GM18870 (cell line): ENCODE data around the gene ATG4B.

Experiments
- ATAC-seq: cut with Tn5 transposase; IDR thresholded peaks from one replicate; pipeline ENCODE4 v1.9.1; 2021; ENCODE audit warnings: moderate library complexity; ENCODE audit not compliant: unreplicated experiment

Gene ATG4B

DNA sequence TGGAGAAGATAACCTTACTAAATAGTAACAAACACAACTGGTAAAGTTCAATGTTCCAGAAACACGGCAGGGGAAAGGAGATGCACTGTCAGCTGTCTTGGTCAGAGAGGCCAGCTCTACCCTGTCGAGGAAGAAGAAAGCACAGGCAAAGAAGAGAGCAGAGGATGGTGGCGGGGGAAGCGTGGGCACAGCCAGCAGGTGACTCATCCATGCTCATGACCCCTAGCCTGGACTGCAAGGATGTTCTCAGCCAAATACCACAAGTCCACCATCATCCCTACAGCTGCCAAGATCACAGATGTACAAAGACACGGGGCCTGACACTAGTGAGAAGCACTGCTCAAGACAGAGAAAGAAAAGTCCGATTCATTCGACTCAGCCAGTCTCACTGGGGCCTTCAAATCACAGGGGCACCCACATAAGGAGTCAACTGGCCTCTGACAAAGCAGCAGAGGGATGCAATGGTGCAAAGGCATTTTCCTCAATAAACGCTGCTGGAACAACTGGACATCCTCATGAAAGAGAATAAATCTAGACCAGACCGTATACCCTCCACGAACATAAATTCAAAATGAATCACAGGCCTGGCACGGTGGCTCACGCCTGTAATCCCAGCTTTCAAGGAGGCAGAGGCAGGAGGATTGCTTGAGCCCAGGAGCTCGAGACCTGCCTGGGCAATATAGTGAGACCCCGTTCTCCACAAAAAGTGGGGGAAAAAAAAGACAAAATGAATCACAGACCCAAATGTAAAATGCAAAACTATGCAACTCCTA lies 43.5 kb downstream of the ATG4B start:
- no peak for ATAC-seq

DNA sequence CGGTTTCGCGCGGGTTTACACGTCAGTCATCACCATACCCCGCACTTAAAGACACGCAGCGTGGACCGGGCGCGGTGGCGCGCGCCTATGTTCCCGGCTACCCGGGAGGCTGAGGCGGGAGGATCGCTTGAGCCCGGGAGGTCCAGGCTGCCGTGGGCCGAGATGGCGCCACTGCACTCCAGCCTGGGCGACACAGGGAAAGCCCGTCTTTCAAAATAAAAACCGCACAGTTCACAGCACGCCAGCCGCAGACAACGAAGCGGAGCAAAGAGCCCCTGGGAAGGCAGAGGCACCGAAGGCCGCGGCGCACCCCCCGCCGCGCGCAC lies 48.8 kb downstream of the ATG4B start:
- ATAC-seq, result peak; percentile 19

DNA sequence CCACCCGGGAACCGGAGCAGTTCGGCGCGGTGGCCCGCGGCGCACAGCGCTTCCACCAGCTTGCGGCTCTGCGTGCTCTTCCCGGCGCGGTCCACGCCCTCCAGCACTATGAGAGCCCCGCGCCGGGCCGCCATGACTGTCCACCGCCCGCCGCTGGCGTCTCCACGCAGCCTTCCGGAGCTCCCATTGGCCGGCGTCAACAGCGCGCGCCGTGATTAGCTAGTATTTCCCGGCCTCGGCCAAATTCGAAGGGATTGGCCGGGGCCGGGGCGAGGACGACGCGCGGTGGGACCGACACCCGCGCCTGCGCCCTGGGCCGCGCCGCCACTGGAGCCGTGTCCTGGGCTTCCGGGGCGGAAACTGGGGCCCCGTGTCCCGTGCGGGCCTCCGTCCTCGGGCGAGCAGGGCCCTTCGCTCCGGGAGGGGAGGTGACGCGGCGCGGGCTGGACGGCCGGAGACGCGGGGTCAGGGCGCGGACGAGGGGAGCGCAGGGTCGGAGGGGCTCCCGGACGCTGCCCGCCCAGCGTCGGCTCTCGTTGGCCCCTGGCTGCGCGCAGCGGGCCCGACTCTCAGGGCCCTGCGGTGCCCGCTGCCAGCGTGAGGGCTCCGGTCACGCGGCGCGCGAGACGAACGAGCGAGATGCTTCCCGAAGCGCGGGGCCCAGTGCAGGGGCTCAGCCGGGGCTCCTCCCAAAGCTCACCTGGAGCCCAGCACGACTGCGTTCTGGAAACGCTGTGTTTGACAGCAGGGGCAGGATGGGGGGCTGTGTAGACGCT lies 49.3 kb downstream of the ATG4B start, which contains the start of gene DTYMK:
Gene DTYMK, minus strand, starts transcription at position 166 of the 776 bp plus-strand sequence. Its CDS starts 32 bp downstream, at position 134.
- ATAC-seq, result peak; percentile 86

DNA sequence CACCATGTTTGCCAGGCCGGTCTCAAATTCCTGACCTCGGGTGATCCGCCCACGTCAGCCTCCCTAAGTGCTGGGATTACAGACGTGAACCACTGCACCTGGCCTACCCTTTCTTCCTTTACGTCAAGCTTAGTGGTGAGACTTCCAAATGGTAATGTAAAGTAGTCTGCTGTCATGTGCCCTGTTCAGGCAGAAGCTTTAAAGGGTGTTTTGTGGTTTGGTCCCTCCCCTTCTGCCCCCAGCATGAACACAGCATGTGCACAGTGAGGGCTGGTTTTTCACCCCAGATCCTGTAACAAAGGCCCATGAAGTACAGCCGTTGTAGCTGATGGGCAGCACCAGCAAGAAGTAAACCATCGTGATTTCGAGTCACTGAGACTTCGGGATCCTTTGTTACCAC lies 51.8 kb downstream of the ATG4B start:
- ATAC-seq, result no peak

DNA sequence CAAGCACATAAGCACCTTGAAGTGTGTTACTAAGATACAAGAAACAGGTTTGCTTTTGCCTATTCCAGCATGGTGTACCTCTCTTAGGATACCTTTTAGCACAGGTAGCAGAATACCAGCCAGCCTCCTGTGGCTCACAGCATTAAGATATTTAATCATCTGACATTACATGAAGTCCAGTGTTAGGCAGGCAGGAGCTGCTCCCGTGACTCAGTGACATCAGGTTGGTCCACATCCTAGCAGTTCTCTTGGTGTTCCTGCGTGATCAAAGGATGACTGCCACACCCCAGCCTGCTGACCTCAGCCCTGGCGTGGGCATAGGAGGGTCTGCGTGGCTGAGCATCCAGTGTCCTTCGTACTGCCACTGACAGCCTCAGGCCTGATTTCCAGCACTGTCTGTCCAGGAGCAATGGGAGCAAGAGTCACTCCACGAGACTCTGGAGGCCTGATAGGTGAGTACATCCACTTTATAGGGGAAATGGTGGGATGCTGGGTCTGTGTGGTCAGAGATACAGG lies 52.8 kb downstream of the ATG4B start:
- ATAC-seq, result no peak

DNA sequence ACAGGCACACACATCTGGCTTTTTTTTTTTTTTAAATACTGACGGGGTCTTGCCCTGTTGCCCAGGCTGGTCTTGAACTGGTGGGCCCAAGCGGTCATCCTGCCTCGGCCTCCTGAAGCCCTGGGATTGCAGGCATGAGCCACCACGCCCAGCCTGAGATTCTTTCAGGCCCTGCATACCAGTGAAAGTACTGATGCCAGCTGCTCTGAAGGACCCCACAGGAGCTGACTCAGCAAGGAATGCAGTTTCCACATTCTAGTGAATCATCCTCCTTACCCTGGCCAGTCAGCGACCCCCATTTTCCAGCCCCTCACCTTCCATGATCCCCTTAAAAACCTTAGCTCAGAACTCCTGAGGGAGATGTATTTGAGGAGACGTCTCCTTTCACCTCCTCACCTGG lies 55.0 kb downstream of the ATG4B start:
- no peak for ATAC-seq

DNA sequence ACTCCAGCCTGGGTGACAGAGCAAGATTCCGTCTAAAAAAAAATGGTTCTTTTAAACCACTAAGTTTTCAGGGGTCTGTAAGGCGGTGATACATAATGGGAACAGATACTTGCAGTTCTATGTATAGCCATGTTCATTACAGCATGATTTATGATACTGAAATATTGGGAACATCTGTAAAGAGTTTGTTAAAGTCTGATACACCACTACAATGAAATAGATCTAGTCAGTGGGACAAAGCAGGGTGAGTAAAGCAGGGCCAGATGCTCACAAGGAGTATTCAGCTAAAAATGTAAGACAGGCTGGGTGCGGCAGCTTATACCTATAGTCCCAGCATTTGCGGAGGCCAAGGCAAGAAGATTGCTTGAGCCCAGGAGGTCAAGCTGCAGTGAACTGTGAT lies 58.2 kb downstream of the ATG4B start:
- no peak for ATAC-seq

DNA sequence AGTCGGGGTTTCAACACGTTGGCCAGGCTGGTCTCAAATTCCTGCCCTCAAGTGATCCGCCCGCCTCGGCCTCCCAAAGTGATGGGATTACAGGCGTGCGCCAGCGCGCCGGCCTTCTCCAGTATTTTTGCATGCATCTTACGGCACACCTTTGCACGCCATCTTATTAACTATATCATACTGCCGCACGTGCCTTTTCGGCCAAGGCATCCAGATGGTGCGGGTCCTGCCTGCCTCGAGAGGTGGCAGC lies 63.6 kb downstream of the ATG4B start:
- no peak for ATAC-seq

DNA sequence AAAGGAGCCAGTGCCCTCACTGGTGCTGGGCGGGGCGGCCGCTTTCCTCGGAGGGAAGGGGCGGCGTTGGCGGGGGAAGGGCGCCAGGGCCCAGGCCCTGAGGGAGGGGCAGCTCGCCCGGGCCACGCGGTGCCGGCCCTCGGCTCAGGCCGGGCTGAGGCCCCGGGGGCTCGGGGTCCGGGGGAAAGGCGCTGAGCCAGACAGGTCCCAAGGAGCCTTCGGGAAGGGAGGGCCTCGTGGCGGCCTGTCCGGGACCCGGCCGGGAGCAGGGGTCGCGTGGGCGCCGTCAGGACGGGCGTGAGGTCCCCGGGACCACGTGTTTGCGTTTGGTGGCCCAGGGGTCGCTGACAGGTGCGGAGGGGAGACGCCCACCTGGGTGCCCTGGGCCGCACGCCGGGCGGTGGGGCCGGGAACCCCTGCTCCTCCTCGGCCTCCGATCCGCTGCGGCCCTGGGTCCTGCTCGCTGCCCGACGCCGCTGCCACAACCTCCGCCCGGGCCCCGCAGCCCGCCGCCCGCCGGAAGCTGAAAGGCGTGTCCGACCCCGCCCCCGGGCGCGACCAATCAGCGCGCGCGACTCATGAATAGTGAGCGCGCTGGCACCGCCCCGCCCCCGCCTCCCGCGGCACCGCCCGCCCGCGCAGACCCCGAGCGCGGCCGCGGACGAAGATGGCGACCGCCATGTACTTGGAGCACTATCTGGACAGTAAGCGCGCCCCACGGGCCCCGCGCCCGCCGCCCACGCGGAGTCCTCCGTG lies 64.1 kb downstream of the ATG4B start, which contains the start of gene ING5:
Gene ING5, plus strand, starts transcription at position 641 of the 756 bp plus-strand sequence. Its CDS starts 27 bp downstream, at position 668.
- ATAC-seq, result no peak

DNA sequence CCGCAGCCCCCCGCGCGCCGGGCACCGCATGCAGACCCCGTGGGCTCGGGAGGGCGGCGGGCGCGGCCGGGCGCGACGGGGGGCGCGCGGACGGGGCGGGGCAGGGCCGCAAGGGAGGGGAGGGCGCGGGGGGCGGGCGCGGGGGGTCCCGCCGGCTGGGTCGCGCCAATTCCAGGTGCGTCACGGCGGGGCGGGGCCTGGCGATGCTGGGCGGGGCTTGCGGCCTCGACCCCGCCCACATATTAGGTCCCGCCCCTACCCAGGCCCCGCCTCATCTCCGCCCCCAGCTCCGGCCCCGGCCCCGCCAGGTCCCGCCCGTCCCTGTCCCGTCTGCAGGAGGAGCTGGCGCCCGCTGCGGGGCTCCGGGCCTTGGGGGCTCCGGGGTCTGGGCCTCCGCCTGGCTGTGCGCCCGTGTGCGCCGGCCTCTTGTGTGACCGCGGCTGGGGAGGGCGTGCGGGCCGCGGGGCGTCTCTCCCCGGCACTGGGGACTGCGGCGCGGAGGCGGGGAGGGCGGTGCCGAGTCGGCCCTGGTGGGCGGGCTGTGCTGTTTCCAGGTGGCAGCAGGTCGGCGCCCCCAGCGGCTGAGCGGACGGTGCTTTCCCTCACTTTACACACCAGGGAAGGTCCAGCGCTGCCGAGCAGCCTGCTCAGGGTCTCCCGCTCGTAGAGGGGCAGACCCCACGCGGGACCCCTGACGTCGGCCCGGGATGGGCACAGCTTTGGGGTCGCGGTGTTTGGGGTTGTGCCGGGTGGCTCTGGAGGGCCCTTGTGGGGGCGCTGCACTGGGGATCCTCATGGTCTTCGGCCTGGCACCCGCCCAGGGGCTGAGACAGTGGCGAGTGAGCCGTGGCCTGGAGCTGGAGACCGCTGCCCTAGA lies 64.9 kb downstream of the ATG4B start:
- peak; percentile 78 for ATAC-seq

DNA sequence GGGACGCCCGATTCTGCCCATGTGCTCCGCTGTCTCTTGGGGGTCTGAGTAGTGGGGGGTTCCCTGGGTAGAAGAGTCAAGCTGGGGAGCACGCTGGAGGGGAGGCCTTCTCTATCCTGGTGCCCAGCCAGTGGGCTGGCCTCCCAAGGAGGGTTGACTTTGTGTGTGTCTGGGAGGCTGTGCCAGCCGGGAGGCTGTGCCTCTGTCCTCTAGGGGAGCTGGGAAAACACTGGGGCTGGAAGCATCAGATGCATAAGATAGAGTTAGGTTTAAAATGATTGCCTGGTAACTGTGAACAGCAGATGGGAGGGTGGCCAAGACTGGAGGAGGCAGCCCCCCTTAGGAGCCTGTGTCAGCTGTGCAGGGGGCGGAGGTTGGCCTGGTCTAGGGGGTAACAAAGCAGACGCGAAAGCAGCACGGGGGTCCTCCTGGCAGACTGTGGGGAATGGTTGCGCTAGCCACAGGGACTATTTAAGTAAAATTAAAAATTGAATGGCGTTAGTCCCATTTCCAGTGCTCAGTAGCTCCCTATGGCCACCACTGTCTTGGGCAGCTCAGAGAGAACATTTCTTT lies 65.6 kb downstream of the ATG4B start:
- no peak for ATAC-seq

DNA sequence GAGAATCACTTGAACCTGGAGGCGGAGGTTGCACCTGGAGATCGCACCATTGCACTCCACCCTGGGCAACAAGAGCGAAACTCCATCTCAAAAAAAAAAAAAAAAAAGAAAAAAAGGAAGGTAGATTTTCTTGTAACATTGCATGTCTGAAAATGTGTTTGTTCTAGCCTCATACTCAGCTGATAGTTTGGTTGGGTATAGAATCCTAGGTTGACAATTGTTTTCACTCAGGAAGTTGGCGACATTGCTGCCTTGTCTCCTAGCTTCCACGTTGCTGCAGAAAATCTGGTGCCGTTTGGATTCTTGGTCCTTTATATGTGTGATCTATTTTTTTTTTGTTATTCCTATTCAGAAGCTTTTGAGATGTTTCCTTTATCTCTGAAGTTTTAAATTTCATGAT lies 69.0 kb downstream of the ATG4B start:
- ATAC-seq, result no peak

DNA sequence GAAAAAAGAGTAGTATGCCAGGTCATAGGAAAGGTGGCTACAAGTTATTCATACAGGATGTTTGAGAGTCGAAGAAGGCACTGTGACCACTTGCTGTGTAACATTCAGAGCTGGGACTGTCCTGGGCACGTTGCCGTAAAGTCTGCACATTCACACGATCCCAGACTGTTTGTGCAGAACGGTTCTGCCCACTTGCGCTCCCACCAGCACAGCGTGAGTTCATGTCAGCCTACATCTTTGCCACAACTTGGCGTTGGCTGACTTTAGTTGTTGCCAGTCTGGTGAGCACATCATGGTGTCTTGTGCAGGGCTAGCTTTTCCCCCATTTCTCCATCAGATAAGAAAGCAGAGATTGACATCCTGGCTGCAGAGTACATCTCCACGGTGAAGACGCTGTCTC lies 71.4 kb downstream of the ATG4B start:
- no peak for ATAC-seq

DNA sequence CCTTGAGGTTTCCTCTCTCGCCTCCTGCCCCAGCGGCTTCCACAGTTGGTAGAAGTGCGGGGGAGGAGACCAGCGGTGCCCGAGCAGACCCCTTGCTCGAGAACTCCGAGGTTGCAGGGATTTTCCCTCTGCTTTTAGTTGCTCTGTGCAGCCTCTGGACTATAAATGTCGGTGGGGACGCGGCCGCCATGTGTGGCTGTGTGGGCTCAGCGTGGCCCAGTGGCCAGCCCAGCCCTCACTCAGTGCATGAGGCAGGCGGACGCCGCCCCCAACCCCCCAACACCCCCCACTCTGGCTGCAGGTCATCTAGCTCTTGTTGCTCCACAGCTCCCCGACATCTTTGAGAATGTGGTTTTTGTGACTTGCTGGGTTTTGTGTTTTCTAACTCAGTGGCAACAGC lies 81.6 kb downstream of the ATG4B start:
- no peak for ATAC-seq

DNA sequence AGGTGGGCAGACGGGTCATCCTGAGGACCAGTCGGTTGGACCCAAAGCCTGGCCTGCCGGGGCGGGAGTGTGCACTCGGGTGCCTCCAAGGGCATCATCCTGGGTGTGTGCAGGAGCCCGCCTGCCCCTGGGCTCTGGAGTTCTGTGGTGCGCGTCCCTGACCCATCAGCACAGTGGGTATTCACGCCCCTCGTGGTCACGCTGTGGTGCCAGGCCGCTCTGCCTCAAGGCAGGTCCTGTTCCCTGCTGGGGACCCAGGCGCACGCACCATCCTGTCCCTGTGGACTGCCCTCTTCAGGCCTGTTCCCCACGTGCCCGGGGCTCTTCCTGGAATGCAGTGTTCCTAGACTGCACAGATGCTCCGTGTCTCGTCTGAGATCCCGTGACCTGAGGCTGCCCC lies 82.6 kb downstream of the ATG4B start:
- ATAC-seq, result no peak

DNA sequence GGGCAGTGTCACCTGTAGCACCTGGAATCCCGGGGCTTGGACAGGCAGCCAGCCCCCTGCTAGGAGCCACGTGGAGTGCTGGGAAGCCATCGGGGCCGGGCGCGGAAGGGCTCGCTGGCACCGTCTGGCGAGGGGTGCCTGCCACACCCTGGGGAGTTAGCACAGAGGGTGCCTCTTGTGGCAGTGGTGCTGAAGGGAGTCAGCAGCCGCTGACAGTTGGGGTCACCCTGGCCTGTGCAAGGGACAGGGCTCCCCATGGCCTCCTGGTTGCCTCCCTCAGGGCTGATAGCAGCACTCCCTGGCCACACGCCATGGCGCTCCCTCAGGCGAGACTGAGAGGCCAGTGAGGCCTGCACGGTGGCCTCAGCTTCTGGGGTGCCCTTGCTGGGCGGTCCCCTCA lies 83.1 kb downstream of the ATG4B start:
- ATAC-seq, result no peak

DNA sequence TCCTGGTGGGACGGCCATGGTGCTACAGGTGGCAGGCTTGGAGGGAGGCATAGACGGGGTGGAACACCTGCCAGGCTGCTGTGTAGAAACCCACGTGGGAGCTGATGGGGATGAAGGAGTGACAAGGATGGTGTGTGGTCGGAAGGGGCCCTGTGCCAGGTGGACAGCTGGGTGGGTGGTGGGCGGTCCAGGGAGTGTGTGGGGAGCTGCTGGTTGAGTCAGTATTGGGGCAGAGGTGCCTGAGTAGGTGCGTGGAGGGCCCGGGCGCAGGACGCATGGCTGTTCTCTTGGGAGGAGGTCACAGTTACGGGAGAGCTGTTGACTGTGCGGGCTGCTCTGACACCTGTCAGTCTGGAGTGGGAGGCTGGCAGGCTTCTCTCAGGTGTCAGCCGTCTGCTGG lies 84.4 kb downstream of the ATG4B start:
- ATAC-seq, result no peak

DNA sequence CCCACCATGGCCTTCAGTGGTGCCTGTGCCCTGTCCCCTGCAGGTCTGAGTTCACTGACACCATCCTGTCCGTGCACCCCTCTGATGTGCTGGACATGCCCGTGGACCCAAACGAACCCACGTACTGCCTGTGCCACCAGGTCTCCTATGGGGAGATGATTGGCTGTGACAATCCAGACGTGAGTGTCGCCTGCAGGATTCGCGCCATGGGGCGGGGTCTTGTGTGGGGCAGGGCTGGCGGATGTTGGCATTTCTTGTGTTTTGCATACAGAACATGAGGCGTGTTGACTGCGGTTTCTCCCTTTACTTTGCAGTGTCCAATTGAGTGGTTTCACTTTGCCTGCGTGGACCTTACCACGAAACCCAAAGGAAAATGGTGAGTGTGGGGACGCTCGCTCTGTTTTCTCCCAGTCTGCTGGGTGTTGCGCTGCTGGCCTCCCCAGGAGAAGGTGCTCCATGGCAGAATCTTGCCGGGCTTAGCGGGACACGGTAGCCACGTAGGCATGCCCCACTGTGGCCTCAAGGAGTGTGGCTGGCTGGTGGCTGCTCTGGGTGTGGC lies 85.5 kb downstream of the ATG4B start:
- ATAC-seq, result no peak
